RWPE1 (cell line): ENCODE results near the gene HS1BP3.

Experiments used
- CTCF ChIA-PET: fragments of 350-600 bp; sonication (Branson Sonifier 250); formaldehyde crosslinking; extraction: SDS; loops from one replicate; lab custom pipeline; 2021; lab: Yijun Ruan, JAX
- POLR2A ChIA-PET: fragments of 400-600 bp; formaldehyde crosslinking; extraction: SDS; loops from one replicate; lab custom pipeline; 2020; ENCODE audit warnings: antibody characterized with exemption; ENCODE audit not compliant: low non-redundant PET; lab: Yijun Ruan, JAX
- DNase-seq: peaks from one replicate; pipeline ENCODE4 v3.0.0; 2012; ENCODE audit warnings: low spot score
- H3K27ac ChIP-seq: fragments of 450-650 bp; 2 replicates; pipeline ENCODE4 v1.5.1; 2017
- TF ChIP-seq, protein P1 (sequence below): fragments of 450-650 bp; conservative IDR thresholded peaks from 2 replicates; pipeline ENCODE4 v1.5.1; 2017; ENCODE audit warnings: low read depth, mild to moderate bottlenecking

The HS1BP3 gene

DNA sequence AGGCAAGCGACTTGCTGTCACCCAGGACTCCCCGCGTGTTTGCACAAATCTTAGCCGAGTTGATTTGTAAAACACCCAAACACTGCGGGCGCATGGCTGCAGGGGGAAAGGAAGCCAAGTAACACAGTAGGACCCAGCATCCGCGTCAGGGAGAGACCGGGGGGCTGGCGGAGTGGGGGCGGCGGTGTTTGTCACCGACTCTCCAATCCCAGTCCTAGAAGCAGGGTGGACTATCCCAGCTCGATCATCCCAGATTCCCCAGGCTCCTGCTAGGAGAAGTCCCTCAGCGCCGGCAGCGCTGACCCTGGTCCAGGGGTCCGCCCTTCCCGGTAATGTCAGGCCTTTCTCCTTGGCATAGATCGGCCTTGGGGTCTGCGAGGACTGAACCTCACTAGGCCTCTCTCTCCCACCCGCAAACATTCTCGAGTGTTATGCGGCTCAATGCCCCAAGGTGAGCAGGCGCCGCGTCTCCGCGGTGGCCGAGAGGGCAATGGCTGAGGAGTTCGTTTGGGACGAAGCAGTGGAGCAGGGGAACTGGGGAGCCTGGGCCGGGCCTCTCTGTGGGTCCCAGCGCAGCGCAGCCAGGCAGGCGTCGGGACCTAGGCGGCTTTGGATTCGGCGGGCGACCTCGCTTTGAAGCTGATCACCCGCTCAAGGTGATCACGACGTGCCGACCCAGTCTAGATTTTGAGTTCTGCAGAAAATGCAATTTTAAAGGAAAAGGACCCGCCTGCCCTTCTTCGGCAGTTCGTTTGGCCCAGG is 14.5 kb upstream of the HS1BP3 start:
- DNase-seq, result no peak
- CTCF ChIA-PET, result interaction anchor here (0.6 to 1.0 kb wide), 3 partner anchors 9 to 297 kb away, joined by 3 to 4 read pairs (median 4); no protein-coding TSS in a partner anchor
- TF ChIP-seq, protein P1, sequence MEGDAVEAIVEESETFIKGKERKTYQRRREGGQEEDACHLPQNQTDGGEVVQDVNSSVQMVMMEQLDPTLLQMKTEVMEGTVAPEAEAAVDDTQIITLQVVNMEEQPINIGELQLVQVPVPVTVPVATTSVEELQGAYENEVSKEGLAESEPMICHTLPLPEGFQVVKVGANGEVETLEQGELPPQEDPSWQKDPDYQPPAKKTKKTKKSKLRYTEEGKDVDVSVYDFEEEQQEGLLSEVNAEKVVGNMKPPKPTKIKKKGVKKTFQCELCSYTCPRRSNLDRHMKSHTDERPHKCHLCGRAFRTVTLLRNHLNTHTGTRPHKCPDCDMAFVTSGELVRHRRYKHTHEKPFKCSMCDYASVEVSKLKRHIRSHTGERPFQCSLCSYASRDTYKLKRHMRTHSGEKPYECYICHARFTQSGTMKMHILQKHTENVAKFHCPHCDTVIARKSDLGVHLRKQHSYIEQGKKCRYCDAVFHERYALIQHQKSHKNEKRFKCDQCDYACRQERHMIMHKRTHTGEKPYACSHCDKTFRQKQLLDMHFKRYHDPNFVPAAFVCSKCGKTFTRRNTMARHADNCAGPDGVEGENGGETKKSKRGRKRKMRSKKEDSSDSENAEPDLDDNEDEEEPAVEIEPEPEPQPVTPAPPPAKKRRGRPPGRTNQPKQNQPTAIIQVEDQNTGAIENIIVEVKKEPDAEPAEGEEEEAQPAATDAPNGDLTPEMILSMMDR, result no peak
- POLR2A ChIA-PET, result no interaction called here
- H3K27ac ChIP-seq, result no peak overlapping the region

DNA sequence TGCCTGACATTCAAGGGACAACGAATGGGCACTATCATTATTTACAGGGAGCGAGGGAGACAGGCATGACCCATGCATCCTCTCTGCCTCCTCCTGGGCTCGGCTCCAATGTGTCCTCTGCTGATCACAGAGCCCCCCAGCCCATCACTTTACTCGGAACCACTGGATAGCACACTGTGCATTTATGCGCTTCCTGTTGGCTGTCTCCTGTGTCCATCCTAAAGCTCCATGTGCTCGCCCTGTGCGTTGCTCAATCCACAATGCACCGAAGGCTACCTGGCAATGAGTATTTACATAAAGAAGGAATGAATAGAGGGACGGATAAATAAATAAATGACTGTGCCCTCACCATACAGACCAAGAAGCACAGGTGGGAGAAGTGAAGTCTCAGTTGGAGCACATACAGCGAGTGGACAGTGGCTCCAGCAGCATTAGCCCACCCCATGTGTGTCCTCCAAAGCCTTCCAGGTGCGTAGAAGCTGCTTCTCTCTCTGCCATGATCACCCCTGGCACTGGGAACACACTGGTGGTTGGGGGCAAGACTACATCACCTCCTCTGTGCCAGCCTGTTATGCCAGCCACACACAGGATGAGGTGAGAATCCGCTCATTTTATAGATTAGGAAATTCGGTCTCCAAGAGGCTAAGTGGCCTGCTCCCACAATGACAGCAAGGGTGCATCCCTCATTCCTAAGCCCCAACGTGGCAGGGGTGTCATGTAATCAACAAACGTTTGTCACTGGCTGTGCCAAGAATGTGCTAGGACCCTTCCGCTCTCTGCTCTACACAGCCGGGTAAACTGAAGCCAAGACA is 13.7 kb upstream of the HS1BP3 start:
- DNase-seq, result no peak
- TF ChIP-seq, protein P1, result no peak
- ChIA-PET POLR2A (no interaction called here), CTCF (interaction anchor here (0.7 kb wide), 1 partner anchor 167 kb away, joined by 3 read pairs; no protein-coding TSS in a partner anchor)
- H3K27ac ChIP-seq, result no peak overlapping the region

DNA sequence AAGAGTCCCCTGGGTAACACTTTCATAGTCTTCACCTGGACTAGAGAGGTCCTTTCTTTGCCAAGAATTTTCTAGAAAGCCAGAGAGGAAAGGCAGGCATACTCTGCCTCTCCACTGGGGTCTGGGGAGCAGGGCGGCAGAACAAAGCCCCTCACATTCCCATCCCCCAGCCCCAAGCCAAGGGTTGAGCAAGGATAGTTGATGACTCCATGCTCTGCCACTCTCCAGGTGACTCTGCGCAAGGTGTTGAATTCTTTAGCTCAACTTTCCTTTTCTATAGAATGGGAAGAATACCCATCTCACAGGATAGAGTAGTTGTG is 13.1 kb upstream of the HS1BP3 start:
- POLR2A ChIA-PET, result no interaction called here
- TF ChIP-seq, protein P1, result no peak
- no peak overlapping the region for H3K27ac ChIP-seq
- CTCF ChIA-PET, result interaction anchor here (0.7 kb wide), 1 partner anchor 166 kb away, joined by 3 read pairs; no protein-coding TSS in a partner anchor
- no peak for DNase-seq

DNA sequence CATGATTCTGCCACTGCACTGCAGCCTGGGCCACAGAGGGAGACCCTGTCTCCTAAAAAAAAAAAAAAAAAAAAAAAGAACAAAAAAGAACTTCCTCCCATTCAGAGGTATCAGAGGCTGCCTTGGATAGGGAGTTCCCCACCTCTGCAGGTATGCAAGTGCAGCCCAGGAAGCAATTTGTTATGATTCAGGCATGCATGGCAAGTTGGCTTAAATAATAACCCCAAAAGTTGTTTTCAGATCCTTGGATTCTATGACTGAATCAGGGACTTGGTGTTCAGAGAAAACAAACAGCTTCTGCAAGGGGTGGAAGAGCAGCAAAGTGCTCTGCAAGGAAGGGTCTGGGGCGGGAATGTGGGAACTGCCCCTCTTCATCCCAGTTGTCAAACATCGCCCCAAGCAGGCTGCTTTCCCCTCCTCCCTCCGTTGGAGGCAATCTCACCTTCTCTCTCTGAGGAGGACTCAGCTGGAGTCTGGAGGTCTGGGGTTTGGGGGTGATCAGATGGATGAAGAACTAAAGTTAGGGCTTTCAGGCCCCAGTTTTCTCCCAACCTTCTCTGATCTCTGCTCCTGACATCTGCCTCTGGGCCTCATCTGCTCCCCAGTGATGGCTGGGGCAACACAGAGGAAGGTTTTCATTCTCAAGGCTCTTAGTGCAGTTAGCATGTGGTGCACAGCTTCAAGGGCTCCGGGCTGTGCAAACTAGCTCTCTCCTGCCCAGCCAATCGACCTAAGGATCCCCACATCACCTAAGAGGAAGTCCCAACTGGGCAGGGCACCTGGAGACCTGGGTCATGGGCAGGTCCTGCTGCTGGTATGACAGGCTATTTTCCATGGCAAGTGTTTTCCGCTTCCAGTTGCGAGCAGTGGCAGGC is 12.5 kb upstream of the HS1BP3 start:
- no peak for DNase-seq
- TF ChIP-seq, protein P1, result no peak
- H3K27ac ChIP-seq, result no peak overlapping the region
- CTCF ChIA-PET, result interaction anchor here (0.5 to 2.6 kb wide), 3 partner anchors 118 to 299 kb away, joined by 3 to 46 read pairs (median 3); no protein-coding TSS in a partner anchor
- POLR2A ChIA-PET, result no interaction called here

DNA sequence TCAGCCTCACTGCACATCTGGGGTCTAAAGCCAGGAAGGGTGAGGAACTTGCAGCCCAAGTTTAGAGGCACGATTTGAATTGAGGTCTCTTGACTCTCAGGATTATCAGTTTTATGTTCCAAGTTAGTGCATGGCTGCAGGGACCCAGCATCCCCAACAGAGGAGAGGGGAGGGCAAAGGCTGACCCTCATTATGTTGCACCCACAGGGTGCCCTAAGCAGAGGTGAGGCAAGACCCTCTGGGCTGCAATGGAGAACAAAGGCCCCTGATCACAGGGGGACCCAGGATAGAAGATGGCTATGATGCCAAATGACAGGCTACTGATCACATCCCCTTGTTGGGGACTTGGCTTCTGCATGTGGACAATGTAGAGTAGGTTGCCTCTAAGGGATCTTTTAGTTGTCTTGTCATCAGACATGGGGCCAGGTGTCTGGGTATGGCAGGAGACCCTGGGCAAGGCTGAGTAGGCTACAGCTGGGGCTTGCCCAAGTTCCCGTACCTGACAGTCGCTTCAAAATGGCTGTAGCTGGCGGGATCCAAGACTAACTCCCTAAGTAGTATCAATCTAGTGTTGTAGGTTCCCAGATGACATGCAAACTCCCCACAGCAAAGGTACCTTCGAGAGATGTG is 11.5 kb upstream of the HS1BP3 start:
- no peak overlapping the region for H3K27ac ChIP-seq
- POLR2A ChIA-PET, result no interaction called here
- DNase-seq, result no peak
- TF ChIP-seq, protein P1, result no peak
- CTCF ChIA-PET, result interaction anchor here (0.6 to 2.6 kb wide), 16 partner anchors 8 to 503 kb away, joined by 3 to 46 read pairs (median 4); partner anchors contain the start of gene HS1BP3
